ENCODE data around the gene CLEC16A. TPM values are rescaled to one million over a fixed set of nuclear protein-coding genes. Genes with fewer than 3 reads are reported as not detected.

Gene CLEC16A
- total and polyA plus RNA-seq, 9 of the 15 experiments (the other 6 are each of a cell fraction or from before 2014, with no cell fraction given): 1.00 to 22.3 (median 10.0) TPM

DNA sequence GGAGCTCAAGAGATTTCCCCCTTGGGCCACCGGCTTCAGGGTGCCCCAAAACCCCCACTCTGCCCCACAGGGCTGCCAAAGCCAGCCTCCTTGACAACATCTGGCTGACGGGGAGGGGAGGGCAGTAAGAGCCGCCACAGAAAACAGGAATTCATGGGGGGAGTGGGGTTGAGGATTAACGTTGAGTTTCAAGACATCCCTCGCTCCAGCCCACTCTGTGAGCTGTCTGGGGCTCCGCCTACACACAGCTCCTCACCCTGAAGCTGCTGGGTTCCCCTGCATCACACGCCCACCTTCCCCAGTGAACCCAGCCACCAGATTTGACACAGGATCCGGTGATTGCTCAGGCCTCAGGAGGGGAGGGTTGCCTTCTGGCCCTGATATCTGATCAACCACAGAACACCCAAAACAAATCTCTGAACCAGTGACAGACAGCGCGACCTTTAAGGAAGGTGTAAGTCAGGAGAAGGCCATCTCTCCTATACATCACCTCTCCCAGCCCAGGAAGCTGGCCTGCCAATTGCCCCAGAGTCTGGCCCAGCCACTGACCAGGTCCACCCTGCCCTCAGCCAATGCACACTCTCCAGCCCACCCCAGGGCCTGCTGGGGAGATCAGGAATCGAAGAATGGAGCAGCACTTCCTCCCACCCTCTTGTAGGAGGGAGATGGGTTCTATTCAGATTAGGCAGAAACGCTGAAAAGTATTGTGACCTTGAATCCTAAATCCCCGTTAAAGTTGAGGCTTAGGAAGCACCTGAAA lies 132.1 kb downstream of the CLEC16A start (continued):
- TF ChIP-seq, protein P1, sequence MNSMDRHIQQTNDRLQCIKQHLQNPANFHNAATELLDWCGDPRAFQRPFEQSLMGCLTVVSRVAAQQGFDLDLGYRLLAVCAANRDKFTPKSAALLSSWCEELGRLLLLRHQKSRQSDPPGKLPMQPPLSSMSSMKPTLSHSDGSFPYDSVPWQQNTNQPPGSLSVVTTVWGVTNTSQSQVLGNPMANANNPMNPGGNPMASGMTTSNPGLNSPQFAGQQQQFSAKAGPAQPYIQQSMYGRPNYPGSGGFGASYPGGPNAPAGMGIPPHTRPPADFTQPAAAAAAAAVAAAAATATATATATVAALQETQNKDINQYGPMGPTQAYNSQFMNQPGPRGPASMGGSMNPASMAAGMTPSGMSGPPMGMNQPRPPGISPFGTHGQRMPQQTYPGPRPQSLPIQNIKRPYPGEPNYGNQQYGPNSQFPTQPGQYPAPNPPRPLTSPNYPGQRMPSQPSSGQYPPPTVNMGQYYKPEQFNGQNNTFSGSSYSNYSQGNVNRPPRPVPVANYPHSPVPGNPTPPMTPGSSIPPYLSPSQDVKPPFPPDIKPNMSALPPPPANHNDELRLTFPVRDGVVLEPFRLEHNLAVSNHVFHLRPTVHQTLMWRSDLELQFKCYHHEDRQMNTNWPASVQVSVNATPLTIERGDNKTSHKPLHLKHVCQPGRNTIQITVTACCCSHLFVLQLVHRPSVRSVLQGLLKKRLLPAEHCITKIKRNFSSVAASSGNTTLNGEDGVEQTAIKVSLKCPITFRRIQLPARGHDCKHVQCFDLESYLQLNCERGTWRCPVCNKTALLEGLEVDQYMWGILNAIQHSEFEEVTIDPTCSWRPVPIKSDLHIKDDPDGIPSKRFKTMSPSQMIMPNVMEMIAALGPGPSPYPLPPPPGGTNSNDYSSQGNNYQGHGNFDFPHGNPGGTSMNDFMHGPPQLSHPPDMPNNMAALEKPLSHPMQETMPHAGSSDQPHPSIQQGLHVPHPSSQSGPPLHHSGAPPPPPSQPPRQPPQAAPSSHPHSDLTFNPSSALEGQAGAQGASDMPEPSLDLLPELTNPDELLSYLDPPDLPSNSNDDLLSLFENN (IDR thresholded peaks at IDR 0.05; ENCODE audit: low read depth in 2 of 2, low read length in 2 of 2): no peak
- TF ChIP-seq MEIS2 (IDR thresholded peaks at IDR 0.05; ENCODE audit: partially characterized antibody) (peak; percentile 25), ZNF589 (CRISPR knock-in tag; IDR thresholded peaks at IDR 0.05; ENCODE audit: low read depth) (no peak), JUND (IDR thresholded peaks at IDR 0.05; ENCODE audit: borderline replicate concordance, low read depth, low read length) (peak; percentile 18; the same call in 1 of the 2 replicates), JUND (tag; IDR thresholded peaks at IDR 0.05; ENCODE audit: borderline replicate concordance, low read depth, low read length) (no peak), BCOR (IDR thresholded peaks at IDR 0.05) (no peak), PML (IDR thresholded peaks at IDR 0.05; ENCODE audit: low read length) (no peak), ZNF830 (CRISPR knock-in tag; IDR thresholded peaks at IDR 0.05) (no peak), SMAD4 (CRISPR knock-in tag; conservative IDR thresholded peaks at IDR 0.05) (no peak)
- TF ChIP-seq, protein P2, sequence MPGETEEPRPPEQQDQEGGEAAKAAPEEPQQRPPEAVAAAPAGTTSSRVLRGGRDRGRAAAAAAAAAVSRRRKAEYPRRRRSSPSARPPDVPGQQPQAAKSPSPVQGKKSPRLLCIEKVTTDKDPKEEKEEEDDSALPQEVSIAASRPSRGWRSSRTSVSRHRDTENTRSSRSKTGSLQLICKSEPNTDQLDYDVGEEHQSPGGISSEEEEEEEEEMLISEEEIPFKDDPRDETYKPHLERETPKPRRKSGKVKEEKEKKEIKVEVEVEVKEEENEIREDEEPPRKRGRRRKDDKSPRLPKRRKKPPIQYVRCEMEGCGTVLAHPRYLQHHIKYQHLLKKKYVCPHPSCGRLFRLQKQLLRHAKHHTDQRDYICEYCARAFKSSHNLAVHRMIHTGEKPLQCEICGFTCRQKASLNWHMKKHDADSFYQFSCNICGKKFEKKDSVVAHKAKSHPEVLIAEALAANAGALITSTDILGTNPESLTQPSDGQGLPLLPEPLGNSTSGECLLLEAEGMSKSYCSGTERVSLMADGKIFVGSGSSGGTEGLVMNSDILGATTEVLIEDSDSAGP (CRISPR knock-in tag; IDR thresholded peaks at IDR 0.05): no peak
- TF ChIP-seq, protein P3, sequence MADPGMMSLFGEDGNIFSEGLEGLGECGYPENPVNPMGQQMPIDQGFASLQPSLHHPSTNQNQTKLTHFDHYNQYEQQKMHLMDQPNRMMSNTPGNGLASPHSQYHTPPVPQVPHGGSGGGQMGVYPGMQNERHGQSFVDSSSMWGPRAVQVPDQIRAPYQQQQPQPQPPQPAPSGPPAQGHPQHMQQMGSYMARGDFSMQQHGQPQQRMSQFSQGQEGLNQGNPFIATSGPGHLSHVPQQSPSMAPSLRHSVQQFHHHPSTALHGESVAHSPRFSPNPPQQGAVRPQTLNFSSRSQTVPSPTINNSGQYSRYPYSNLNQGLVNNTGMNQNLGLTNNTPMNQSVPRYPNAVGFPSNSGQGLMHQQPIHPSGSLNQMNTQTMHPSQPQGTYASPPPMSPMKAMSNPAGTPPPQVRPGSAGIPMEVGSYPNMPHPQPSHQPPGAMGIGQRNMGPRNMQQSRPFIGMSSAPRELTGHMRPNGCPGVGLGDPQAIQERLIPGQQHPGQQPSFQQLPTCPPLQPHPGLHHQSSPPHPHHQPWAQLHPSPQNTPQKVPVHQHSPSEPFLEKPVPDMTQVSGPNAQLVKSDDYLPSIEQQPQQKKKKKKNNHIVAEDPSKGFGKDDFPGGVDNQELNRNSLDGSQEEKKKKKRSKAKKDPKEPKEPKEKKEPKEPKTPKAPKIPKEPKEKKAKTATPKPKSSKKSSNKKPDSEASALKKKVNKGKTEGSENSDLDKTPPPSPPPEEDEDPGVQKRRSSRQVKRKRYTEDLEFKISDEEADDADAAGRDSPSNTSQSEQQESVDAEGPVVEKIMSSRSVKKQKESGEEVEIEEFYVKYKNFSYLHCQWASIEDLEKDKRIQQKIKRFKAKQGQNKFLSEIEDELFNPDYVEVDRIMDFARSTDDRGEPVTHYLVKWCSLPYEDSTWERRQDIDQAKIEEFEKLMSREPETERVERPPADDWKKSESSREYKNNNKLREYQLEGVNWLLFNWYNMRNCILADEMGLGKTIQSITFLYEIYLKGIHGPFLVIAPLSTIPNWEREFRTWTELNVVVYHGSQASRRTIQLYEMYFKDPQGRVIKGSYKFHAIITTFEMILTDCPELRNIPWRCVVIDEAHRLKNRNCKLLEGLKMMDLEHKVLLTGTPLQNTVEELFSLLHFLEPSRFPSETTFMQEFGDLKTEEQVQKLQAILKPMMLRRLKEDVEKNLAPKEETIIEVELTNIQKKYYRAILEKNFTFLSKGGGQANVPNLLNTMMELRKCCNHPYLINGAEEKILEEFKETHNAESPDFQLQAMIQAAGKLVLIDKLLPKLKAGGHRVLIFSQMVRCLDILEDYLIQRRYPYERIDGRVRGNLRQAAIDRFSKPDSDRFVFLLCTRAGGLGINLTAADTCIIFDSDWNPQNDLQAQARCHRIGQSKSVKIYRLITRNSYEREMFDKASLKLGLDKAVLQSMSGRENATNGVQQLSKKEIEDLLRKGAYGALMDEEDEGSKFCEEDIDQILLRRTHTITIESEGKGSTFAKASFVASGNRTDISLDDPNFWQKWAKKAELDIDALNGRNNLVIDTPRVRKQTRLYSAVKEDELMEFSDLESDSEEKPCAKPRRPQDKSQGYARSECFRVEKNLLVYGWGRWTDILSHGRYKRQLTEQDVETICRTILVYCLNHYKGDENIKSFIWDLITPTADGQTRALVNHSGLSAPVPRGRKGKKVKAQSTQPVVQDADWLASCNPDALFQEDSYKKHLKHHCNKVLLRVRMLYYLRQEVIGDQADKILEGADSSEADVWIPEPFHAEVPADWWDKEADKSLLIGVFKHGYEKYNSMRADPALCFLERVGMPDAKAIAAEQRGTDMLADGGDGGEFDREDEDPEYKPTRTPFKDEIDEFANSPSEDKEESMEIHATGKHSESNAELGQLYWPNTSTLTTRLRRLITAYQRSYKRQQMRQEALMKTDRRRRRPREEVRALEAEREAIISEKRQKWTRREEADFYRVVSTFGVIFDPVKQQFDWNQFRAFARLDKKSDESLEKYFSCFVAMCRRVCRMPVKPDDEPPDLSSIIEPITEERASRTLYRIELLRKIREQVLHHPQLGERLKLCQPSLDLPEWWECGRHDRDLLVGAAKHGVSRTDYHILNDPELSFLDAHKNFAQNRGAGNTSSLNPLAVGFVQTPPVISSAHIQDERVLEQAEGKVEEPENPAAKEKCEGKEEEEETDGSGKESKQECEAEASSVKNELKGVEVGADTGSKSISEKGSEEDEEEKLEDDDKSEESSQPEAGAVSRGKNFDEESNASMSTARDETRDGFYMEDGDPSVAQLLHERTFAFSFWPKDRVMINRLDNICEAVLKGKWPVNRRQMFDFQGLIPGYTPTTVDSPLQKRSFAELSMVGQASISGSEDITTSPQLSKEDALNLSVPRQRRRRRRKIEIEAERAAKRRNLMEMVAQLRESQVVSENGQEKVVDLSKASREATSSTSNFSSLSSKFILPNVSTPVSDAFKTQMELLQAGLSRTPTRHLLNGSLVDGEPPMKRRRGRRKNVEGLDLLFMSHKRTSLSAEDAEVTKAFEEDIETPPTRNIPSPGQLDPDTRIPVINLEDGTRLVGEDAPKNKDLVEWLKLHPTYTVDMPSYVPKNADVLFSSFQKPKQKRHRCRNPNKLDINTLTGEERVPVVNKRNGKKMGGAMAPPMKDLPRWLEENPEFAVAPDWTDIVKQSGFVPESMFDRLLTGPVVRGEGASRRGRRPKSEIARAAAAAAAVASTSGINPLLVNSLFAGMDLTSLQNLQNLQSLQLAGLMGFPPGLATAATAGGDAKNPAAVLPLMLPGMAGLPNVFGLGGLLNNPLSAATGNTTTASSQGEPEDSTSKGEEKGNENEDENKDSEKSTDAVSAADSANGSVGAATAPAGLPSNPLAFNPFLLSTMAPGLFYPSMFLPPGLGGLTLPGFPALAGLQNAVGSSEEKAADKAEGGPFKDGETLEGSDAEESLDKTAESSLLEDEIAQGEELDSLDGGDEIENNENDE (IDR thresholded peaks at IDR 0.05; ENCODE audit: low read depth, low read length): no peak

All from K562 (cell line).